GM12878 (cell line): ENCODE measurements around the gene BCAT1. TPM values are rescaled to one million over a fixed set of nuclear protein-coding genes. Genes with fewer than 3 reads are reported as not detected.

ENCODE experiments used
- ATAC-seq: fragments of 200-7000 bp; cut with Tn5 transposase; 3 replicates; pipeline ENCODE4 v1.9.1; 2020; ENCODE audit warnings: mild to moderate bottlenecking, moderate library complexity
- BruUV-seq: library from RNA; stranded (reverse); fragments of 400-500 nt; replicated peaks from 2 replicates; lab custom pipeline; 2021; lab: Mats Ljungman, UMichigan
- CTCF ChIA-PET: fragments of 300-600 bp; sonication (Branson Sonifier 250); formaldehyde crosslinking; extraction: SDS; loops from one replicate; lab custom pipeline; 2021; ENCODE audit warnings: inconsistent platforms; lab: Yijun Ruan, JAX
- POLR2A ChIA-PET: fragments of 350-600 bp; formaldehyde crosslinking; extraction: SDS; loops from one replicate; lab custom pipeline; 2021; ENCODE audit warnings: inconsistent platforms; lab: Charles Lee
- RAD21 ChIA-PET: fragments of 300-600 bp; sonication (Branson Sonifier 250); formaldehyde crosslinking; loops from one replicate; lab custom pipeline; 2023; ENCODE audit warnings: antibody characterized with exemption; ENCODE audit not compliant: unreplicated experiment; lab: Charles Lee
- SMC1A ChIA-PET: fragments of 300-600 bp; sonication (Branson Sonifier 250); formaldehyde crosslinking; loops from one replicate; lab custom pipeline; 2023; ENCODE audit not compliant: unreplicated experiment, uncharacterized antibody; lab: Charles Lee
- DNase-seq: peaks from one replicate; pipeline ENCODE4 v3.0.0-alpha.2; 2011; ENCODE audit warnings: low read depth, low spot score
- FAIRE-seq: peaks from 3 replicates; lab custom pipeline; 2011; peaks lifted over from hg19 to GRCh38; lab: Jason Lieb, UNC
- H2AFZ ChIP-seq: 2 replicates; pipeline ENCODE4 v1.6.0; 2011; ENCODE audit warnings: low read depth, low read length, control low read depth; ENCODE audit not compliant: control insufficient read depth
- H3K27ac ChIP-seq: 2 replicates; pipeline ENCODE4 v1.5.1; 2011; ENCODE audit warnings: control low read depth; ENCODE audit not compliant: control insufficient read depth, insufficient read depth
- H3K27me3 ChIP-seq, 2 experiments: replicated peaks in 1 of 2; 2 replicates each; pipeline versions ENCODE4 v1.6.0 to v1.6.1; 2011; ENCODE audit warnings: low read length in 1 of 2; ENCODE audit not compliant: control insufficient read depth in 2 of 2, insufficient read depth in 2 of 2
- H3K36me3 ChIP-seq, 2 experiments: 2 replicates each; pipeline ENCODE4 v1.5.1; 2011; ENCODE audit warnings: low read length in 1 of 2; ENCODE audit not compliant: control insufficient read depth in 2 of 2, insufficient read depth in 2 of 2
- H3K4me1 ChIP-seq: 2 replicates; pipeline ENCODE4 v1.6.1; 2011; ENCODE audit warnings: mild to moderate bottlenecking, low read length, moderate library complexity, mixed read lengths; ENCODE audit not compliant: control insufficient read depth, insufficient read depth
- H3K4me2 ChIP-seq: 2 replicates; pipeline ENCODE4 v1.6.0; 2011; ENCODE audit warnings: control low read depth; ENCODE audit not compliant: control insufficient read depth, insufficient read depth
- H3K4me3 ChIP-seq: fragments of 200-600 bp; sonication (generic); 2 replicates; pipeline ENCODE4 v1.5.1; 2016
- H3K79me2 ChIP-seq: 2 replicates; pipeline ENCODE4 v1.6.0; 2011; ENCODE audit warnings: low read length; ENCODE audit not compliant: control insufficient read depth, insufficient read depth
- H3K9ac ChIP-seq: 2 replicates; pipeline ENCODE4 v1.8.0; 2011; ENCODE audit warnings: low read length, control low read depth, mixed read lengths; ENCODE audit not compliant: control insufficient read depth, insufficient read depth
- H3K9me3 ChIP-seq: replicated peaks from 3 replicates; pipeline ENCODE4 v1.5.1; 2011; ENCODE audit warnings: mild to moderate bottlenecking, low read length; ENCODE audit not compliant: control insufficient read depth, insufficient read depth
- H4K20me1 ChIP-seq: 2 replicates; pipeline ENCODE4 v1.6.0; 2011; ENCODE audit not compliant: control insufficient read depth, insufficient read depth
- BRCA1 ChIP-seq: IDR thresholded peaks from 2 replicates; pipeline ENCODE4 v1.6.1; 2011; ENCODE audit warnings: low read depth, low read length, improper control_type of control experiment
- CEBPB ChIP-seq, 2 experiments: fragments of 150-350 bp in 1 of 2; IDR thresholded peaks; 2 replicates each; pipeline ENCODE4 v1.6.1; 2012 to 2014; ENCODE audit warnings: low read depth in 2 of 2, low read length in 2 of 2, borderline replicate concordance in 1 of 2, inconsistent platforms in 1 of 2
- IKZF1 ChIP-seq: fragments of 450-650 bp; conservative IDR thresholded peaks from 2 replicates; pipeline ENCODE4 v1.6.1; 2017; ENCODE audit warnings: antibody characterized with exemption, mild to moderate bottlenecking
- NFYB ChIP-seq: IDR thresholded peaks from 2 replicates; pipeline ENCODE4 v1.6.1; 2011; ENCODE audit warnings: low read depth, mild to moderate bottlenecking, low read length, improper control_type of control experiment, moderate library complexity; ENCODE audit not compliant: insufficient read depth
- SPI1 ChIP-seq: IDR thresholded peaks from 2 replicates; pipeline ENCODE4 v1.6.1; 2011; ENCODE audit warnings: low read depth, mild to moderate bottlenecking, low read length, moderate library complexity, borderline replicate concordance; ENCODE audit not compliant: insufficient read depth
- TBL1XR1 ChIP-seq: IDR thresholded peaks from 2 replicates; pipeline ENCODE4 v1.6.1; 2012; ENCODE audit warnings: low read depth, low read length, improper control_type of control experiment
- TCF3 ChIP-seq: IDR thresholded peaks from 2 replicates; pipeline ENCODE4 v1.6.1; 2012; ENCODE audit warnings: low read depth, mild to moderate bottlenecking, low read length, borderline replicate concordance; ENCODE audit not compliant: insufficient read depth
- ZNF24 ChIP-seq: fragments of 450-650 bp; IDR thresholded peaks from 2 replicates; pipeline ENCODE4 v1.6.1; 2017; ENCODE audit warnings: antibody characterized with exemption, mild to moderate bottlenecking
- WGBS: methylation state at CpG from one replicate; pipeline ENCODE4 v1.1.6; 2016; ENCODE audit warnings: low lambda C conversion rate; ENCODE audit not compliant: insufficient replicate concordance, insufficient coverage; ENCODE audit errors: missing lambda C conversion rate; 5-methylcytosine and 5-hydroxymethylcytosine counted together
- in situ Hi-C: fragments of 300-500 bp; cut with MboI; formaldehyde crosslinking; loops from 9 replicates; pipeline ENCODE4 v1.14.3; 2018; ENCODE audit warnings: mixed read lengths
- intact Hi-C: fragments of 100-400 bp; cut with micrococcal nuclease; formaldehyde crosslinking; loops from one replicate; pipeline ENCODE4 v1.14.2; 2022; ENCODE audit not compliant: unreplicated experiment
- polyA plus RNA-seq, 11 experiments: library from polyadenylated mRNA; depleted of rRNA in 4 of 11; unstranded in 6 of 11; stranded (reverse) in 5 of 11; fragments of >200 nt; fragmentation: Nextera tagmentation in 4 of 11; fragmentation: Illumina TruSeq in 1 of 11; extraction: Ambion mirVana in 4 of 11; extraction: Trizol in 1 of 11; gene quantifications; 1 replicate in 1 of 11; 2 replicates in 10 of 11; pipeline versions ENCODE4 v1.2.1 to v1.2.3, GENCODE V29; 2011 to 2016; ENCODE audit warnings: inconsistent platforms in 2 of 11, missing spikeins in 2 of 11, low read depth in 1 of 11
- total RNA-seq, 4 experiments: library from RNA; depleted of rRNA in 3 of 4; stranded (reverse); fragments of >200 nt in 3 of 4; fragmentation: Illumina TruSeq in 1 of 4; extraction: Trizol in 1 of 4; gene quantifications; 2 replicates each; pipeline versions ENCODE4 v1.2.1 to v1.2.3, GENCODE V29; 2013 to 2021
- TF ChIP-seq, protein P1 (sequence below): IDR thresholded peaks from 2 replicates; pipeline ENCODE4 v1.6.1; 2011; ENCODE audit warnings: borderline replicate concordance, low read depth, mild to moderate bottlenecking, moderate library complexity, mixed read lengths, low read length; ENCODE audit not compliant: insufficient read depth; ENCODE audit errors: extremely low read length

BCAT1 gene
- total and polyA plus RNA-seq, 10 of the 15 experiments (the other 5 are each of a cell fraction or from before 2014, with no cell fraction given) = 26.2 to 187 (median 81.9) TPM

DNA sequence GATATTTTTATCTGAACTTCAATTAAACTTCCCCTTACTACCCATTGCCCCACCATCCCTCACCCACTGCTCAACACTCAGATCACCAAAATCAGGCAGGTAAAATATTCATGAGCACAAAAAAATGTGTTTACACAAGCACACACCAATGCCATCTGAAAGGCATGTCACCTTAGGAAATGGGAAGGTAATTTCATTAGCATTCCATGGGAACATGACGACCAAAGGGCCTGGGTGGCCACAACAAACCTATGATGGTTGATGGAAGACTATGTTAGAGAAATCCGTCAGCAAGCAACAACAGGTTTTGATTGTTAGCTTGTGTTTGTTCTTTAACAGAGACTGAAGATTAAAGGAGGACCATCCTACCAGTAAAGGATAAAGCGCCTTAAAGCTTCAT is 97.6 kb downstream of the BCAT1 start (continued):
- TF ChIP-seq CEBPB (IDR thresholded peaks at IDR 0.05; ENCODE audit: borderline replicate concordance in 1 of 2, low read depth in 2 of 2, low read length in 2 of 2) = no peak
- no peak for TF ChIP-seq TCF3
- no peak for TF ChIP-seq NFYB
- no peak for TF ChIP-seq IKZF1
- TF ChIP-seq, protein P1, sequence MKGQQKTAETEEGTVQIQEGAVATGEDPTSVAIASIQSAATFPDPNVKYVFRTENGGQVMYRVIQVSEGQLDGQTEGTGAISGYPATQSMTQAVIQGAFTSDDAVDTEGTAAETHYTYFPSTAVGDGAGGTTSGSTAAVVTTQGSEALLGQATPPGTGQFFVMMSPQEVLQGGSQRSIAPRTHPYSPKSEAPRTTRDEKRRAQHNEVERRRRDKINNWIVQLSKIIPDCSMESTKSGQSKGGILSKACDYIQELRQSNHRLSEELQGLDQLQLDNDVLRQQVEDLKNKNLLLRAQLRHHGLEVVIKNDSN = no peak

DNA sequence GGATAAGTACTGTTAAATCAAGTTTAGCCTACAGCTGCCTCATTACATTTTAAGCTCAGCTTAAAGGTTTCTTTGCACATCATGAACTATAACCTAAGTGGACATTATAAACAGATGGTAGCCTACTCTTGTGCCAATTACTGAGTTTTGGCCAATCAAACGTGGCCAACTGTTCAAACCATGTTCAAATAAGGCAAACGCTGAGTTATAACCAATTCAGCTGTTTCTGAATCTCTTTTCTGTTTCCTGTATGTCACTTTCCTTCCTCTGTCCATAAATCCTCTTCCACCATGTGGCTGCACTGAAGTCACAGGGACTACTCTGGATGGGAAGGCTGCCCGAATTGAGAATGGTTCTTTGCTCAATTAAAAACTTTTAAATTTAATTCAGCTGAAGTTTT is 98.4 kb downstream of the BCAT1 start:
- TF ChIP-seq BRCA1 (no peak), NFYB (no peak), ZNF24 (no peak), TBL1XR1 (no peak), SPI1 (no peak)
- TF ChIP-seq, all 136 proteins: peak for 0
- ChIA-PET SMC1A (interaction anchor here (0.8 to 6.4 kb wide), 8 partner anchors 10 to 304 kb away, joined by 3 to 41 read pairs (median 10); partner anchors contain the start of gene BCAT1), CTCF (interaction anchor here (1.0 to 5.6 kb wide), 7 partner anchors 10 to 280 kb away, joined by 3 to 41 read pairs (median 7); no protein-coding TSS in a partner anchor), RAD21 (interaction anchor here (1.3 to 1.4 kb wide), 2 partner anchors 10 to 112 kb away, joined by 3 to 4 read pairs; no protein-coding TSS in a partner anchor), POLR2A (no interaction called here)
- WGBS = 92% methylated on average over 3 of the region's 3 CpGs
- H3K79me2 ChIP-seq = no peaks in the 10 kb centered on the region
- FAIRE-seq = no peak
- H3K9ac ChIP-seq = no peak overlapping the region
- no peaks in the 10 kb centered on the region for H3K4me1 ChIP-seq
- no peak overlapping the region for H2AFZ ChIP-seq
- BruUV-seq = no TSS peak
- H3K4me3 ChIP-seq = no peak overlapping the region
- in situ Hi-C loops (loop anchor here (5.0 kb wide), 1 partner anchor 282 kb away; no protein-coding TSS in a partner anchor), intact Hi-C loops (no loop called here)
- no peak overlapping the region for H3K4me2 ChIP-seq
- no peak overlapping the region for H3K27ac ChIP-seq
- no peaks in the 10 kb centered on the region for H4K20me1 ChIP-seq
- no peaks in the 10 kb centered on the region for H3K27me3 ChIP-seq
- no peak for DNase-seq
- peaks cover 0 to 2% of the 10 kb centered on the region in 2 experiments; a peak in 2 of 4 replicates for H3K36me3 ChIP-seq
- H3K9me3 ChIP-seq = no peaks in the 10 kb centered on the region; the same call in 2 of the 3 replicates
- no peak for ATAC-seq
